HS-27A (cell line): ENCODE results near the gene ATP11B.
"Not testable (repeated sequence)": the region's sequence is repeated elsewhere in the genome, so short reads cannot be mapped to it uniquely, and the experiment has no call there.

Experiments
- DNase-seq: peaks from one replicate; pipeline ENCODE4 v3.0.0-alpha.2; 2012; ENCODE audit warnings: low read depth, missing footprints

The ATP11B gene

GRCh38 chr3:182795389-182795782, 2.1 kb downstream of the ATP11B start:
- DNase-seq, result no peak

- no peak for DNase-seq
Measured at GRCh38 chr3:182796310-182796709, 3.0 kb downstream of the ATP11B start.

GRCh38 chr3:182797876-182798275, 4.6 kb downstream of the ATP11B start:
- no peak for DNase-seq

- not testable (repeated sequence) for DNase-seq
Measured at GRCh38 chr3:182799143-182799542, 5.8 kb downstream of the ATP11B start.

- DNase-seq, result no peak
Measured at GRCh38 chr3:182800508-182800907, 7.2 kb downstream of the ATP11B start.

- no peak for DNase-seq
Measured at GRCh38 chr3:182802413-182803390, 9.4 kb downstream of the ATP11B start.

GRCh38 chr3:182803596-182803995, 10.3 kb downstream of the ATP11B start:
- no peak for DNase-seq

GRCh38 chr3:182807061-182807460, 13.8 kb downstream of the ATP11B start:
- DNase-seq, result no peak

GRCh38 chr3:182808041-182808770, 14.9 kb downstream of the ATP11B start:
- DNase-seq, result no peak

- DNase-seq, result no peak
Measured at GRCh38 chr3:182809531-182809930, 16.2 kb downstream of the ATP11B start.

GRCh38 chr3:182810574-182811268, 17.4 kb downstream of the ATP11B start:
- DNase-seq, result no peak

GRCh38 chr3:182811269-182811596, 17.9 kb downstream of the ATP11B start:
- no peak for DNase-seq

GRCh38 chr3:182812123-182812522, 18.8 kb downstream of the ATP11B start:
- DNase-seq, result no peak

- no peak for DNase-seq
Measured at GRCh38 chr3:182814419-182815062, 21.2 kb downstream of the ATP11B start.

- no peak for DNase-seq
Measured at GRCh38 chr3:182816181-182816580, 22.9 kb downstream of the ATP11B start.

- DNase-seq, result no peak
Measured at GRCh38 chr3:182818296-182818978, 25.1 kb downstream of the ATP11B start.

GRCh38 chr3:182821221-182821981, 28.1 kb downstream of the ATP11B start:
- DNase-seq, result no peak

GRCh38 chr3:182822260-182822659, 29.0 kb downstream of the ATP11B start:
- not testable (repeated sequence) for DNase-seq

GRCh38 chr3:182824957-182825356, 31.7 kb downstream of the ATP11B start:
- DNase-seq, result no peak

- DNase-seq, result no peak
Measured at GRCh38 chr3:182829761-182830405, 36.6 kb downstream of the ATP11B start.
